GM10266 (cell line): ENCODE data around the gene FAM110A.

Source experiments
- DNase-seq: peaks from one replicate; pipeline ENCODE4 v3.0.0; 2012; ENCODE audit errors: extremely low spot score
- CTCF ChIP-seq: IDR thresholded peaks from 2 replicates; pipeline ENCODE4 v1.5.1; 2012; ENCODE audit warnings: mild to moderate bottlenecking, low read depth; ENCODE audit not compliant: control insufficient read depth, insufficient read depth; ENCODE audit errors: missing control alignments

The FAM110A gene

GRCh38 chr20:840503-840857 lies 7.0 kb downstream of the FAM110A start:
- DNase-seq: no peak
- no peak for TF ChIP-seq CTCF

- DNase-seq: peak; percentile 40
- TF ChIP-seq CTCF: no peak
Measured at GRCh38 chr20:840858-841567, 7.5 kb downstream of the FAM110A start.

DNA sequence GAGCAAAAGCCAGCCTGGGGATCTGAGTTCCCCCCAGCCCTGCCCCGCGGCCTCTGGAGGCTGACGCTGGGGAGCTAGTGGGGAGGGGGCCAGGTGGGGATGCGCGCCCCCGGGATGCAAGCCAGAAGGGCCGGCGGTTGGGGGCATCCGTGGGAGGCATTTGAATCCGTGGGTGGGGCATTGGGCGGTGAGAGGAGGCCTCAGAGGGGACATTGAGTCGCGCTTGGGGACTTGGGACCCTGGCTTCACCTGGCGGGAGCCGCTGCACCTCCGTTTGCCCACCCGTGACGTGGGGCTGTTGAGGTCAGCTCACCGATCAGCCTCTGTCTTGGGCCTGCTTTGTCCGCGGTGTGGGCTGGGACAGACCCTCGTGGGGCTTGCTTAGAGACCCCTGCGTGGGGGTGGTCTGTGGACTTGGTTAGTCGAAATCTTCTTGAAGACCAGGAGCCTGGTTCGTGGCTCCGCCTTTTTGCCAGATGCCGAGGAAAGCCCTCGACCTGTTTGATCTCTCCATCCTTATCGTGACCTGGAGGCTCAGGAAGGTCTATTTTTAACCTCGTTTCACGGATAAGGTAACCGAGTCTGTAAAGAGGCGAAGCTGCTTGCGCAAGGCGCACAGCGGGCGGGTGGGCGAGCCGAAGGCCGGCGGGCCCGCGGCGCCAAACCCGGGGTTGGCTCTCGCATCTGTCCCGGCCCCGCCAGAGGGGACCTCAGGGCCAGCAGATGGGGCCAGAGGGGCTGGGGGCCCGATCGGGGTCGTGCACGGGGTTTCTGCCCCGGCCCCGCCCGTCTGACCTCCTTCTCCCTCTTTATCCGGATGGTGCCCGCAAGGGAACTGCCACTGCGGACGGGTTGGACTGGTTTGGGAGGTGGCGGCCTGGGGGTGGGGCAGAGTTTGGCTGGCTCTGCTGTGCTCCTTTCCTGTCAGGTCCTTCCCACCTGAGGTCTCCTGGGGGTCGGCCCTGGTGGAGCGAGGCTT lies 8.3 kb downstream of the FAM110A start:
- no peak for TF ChIP-seq CTCF
- peak; percentile 38 for DNase-seq

GRCh38 chr20:842547-842940 lies 9.0 kb downstream of the FAM110A start:
- no peak for TF ChIP-seq CTCF
- no peak for DNase-seq

DNA sequence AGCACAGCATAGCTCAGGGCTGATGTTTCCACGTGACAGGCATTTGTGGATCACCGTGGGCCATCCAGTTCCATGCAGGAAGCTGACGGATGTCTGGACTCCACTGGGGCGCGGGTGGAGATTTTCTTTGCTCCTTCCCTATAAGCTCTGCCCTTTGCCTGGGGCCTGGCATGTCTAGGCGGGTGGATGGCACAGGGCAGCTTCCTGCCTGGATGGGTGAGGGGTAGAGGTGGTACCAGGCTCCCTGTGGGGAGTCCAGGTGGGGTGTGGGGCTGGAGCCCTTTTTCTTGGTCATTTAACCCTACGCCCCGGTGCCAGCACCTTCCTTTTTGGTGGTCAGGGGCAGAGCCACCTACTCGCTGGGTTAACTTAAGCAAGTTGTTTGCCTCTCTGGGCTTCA lies 10.4 kb downstream of the FAM110A start:
- no peak for DNase-seq
- no peak for TF ChIP-seq CTCF

GRCh38 chr20:844473-845225 lies 11.1 kb downstream of the FAM110A start:
- no peak for TF ChIP-seq CTCF
- DNase-seq: peak; percentile 98
